Epithelial cell of esophagus (primary cell): ENCODE results near the gene DIPK1A.
A peak's percentile ranks its signal among the peaks of the same experiment; 100 is the strongest.

Experiments used
- DNase-seq: peaks from one replicate; pipeline ENCODE4 v3.0.0; 2010; ENCODE audit warnings: low read depth
- H3K4me3 ChIP-seq: 2 replicates; pipeline ENCODE4 v1.5.1; 2011; ENCODE audit warnings: mild to moderate bottlenecking, low read length, control low read depth
- CTCF ChIP-seq: IDR thresholded peaks from 2 replicates; pipeline ENCODE4 v1.5.1; 2011; ENCODE audit warnings: low read depth, mild to moderate bottlenecking, low read length, control low read depth, inconsistent platforms; ENCODE audit not compliant: insufficient read depth; ENCODE audit errors: missing control alignments

DIPK1A gene

GRCh38 chr1:92833840-92834239, 127.4 kb downstream of the DIPK1A start:
- TF ChIP-seq CTCF: no peak
- H3K4me3 ChIP-seq: peak overlapping the region; percentile 97

GRCh38 chr1:92832537-92833114, 128.6 kb downstream of the DIPK1A start:
- H3K4me3 ChIP-seq: peak overlapping the region; percentile 97
- DNase-seq: no peak
- TF ChIP-seq CTCF: no peak

More at GRCh38 chr1:92833840-92834239, 127.4 kb downstream of the DIPK1A start:
- peak; percentile 17 for DNase-seq

GRCh38 chr1:92831762-92832536, 129.3 kb downstream of the DIPK1A start, which contains the start of gene RPL5:
Gene RPL5 (plus strand): TSS chr1:92832040. CDS start chr1:92832115, 75 bp downstream.
- peak; percentile 95 for TF ChIP-seq CTCF
- peak within 1 kb of the TSS; percentile 97 for H3K4me3 ChIP-seq
- peak; percentile 97 for DNase-seq

- TF ChIP-seq CTCF: no peak
- DNase-seq: no peak
- no peak overlapping the region for H3K4me3 ChIP-seq
These were observed 129.9 kb downstream of the DIPK1A start for GRCh38 chr1:92831368-92831761.

- DNase-seq: peak; percentile 49
- no peak for TF ChIP-seq CTCF
These were observed 134.5 kb downstream of the DIPK1A start for GRCh38 chr1:92826792-92827191.

GRCh38 chr1:92822879-92823278, 138.4 kb downstream of the DIPK1A start:
- no peak for DNase-seq
- TF ChIP-seq CTCF: no peak

More at GRCh38 chr1:92826792-92827191, 134.5 kb downstream of the DIPK1A start:
- no peak overlapping the region for H3K4me3 ChIP-seq

More at GRCh38 chr1:92822879-92823278, 138.4 kb downstream of the DIPK1A start:
- no peak overlapping the region for H3K4me3 ChIP-seq
